ENCODE data around the gene TTN. TPM values are rescaled to one million over a fixed set of nuclear protein-coding genes. Genes with fewer than 3 reads are reported as not detected.

The TTN gene
- total RNA-seq, 1 experiment from 2014 or later = 0.05 TPM

- Histone ChIP-seq H3K4me3 (replicated peaks in 1 of 2; ENCODE audit: low read depth in 1 of 2, low read length in 2 of 2) (no peak overlapping the region), H3K27me3 (ENCODE audit: insufficient read depth, low read length) (no peaks in the 10 kb centered on the region), H4K20me1 (ENCODE audit: insufficient read depth) (no peaks in the 10 kb centered on the region), H2AFZ (ENCODE audit: low read depth, low read length, poor library complexity, severe bottlenecking) (no peak overlapping the region), H3K79me2 (ENCODE audit: insufficient read depth, low read length) (no peaks in the 10 kb centered on the region), H3K27ac (ENCODE audit: low read depth, low read length) (no peak overlapping the region), H3K36me3 (ENCODE audit: control insufficient read depth in 1 of 2, insufficient read depth in 2 of 2, low read length in 2 of 2) (no peaks in the 10 kb centered on the region), H3K4me1 (ENCODE audit: control insufficient read depth in 1 of 2, insufficient read depth in 2 of 2, low read length in 2 of 2) (no peaks in the 10 kb centered on the region), H3K9me2 (ENCODE audit: insufficient read depth) (no peaks in the 10 kb centered on the region), H3K4me2 (ENCODE audit: low read length) (no peak overlapping the region), H3K9me3 (ENCODE audit: control insufficient read depth in 1 of 2, insufficient read depth in 1 of 2, low read depth in 1 of 2, low read length in 2 of 2) (no peaks in the 10 kb centered on the region), H3K9ac (ENCODE audit: low read length) (no peak overlapping the region)
- BruUV-seq (replicated peaks) = no TSS peak
- ChIA-PET RAD21 (ENCODE audit: low non-redundant PET in 1 of 2, low total read pairs in 2 of 2, uncharacterized antibody in 2 of 2, unreplicated experiment in 2 of 2) (no interaction called here), CTCF (no interaction called here), POLR2A (no interaction called here)
- TF ChIP-seq CTCF (IDR thresholded peaks at IDR 0.05 in 2 of 3, conservative IDR thresholded peaks at IDR 0.05 in 1 of 3; ENCODE audit: borderline replicate concordance in 1 of 3, insufficient read depth in 1 of 3, low read depth in 2 of 3, low read length in 2 of 3) (no peak), REST (IDR thresholded peaks at IDR 0.05; ENCODE audit: low read depth) (no peak), EZH2phosphoT487 (IDR thresholded peaks at IDR 0.05; ENCODE audit: borderline replicate concordance) (no peak), ELF1 (IDR thresholded peaks at IDR 0.05; ENCODE audit: borderline replicate concordance, low read depth) (no peak), SIN3A (IDR thresholded peaks at IDR 0.05; ENCODE audit: low read depth) (no peak), CEBPB (IDR thresholded peaks at IDR 0.05; ENCODE audit: low read depth) (no peak), EZH2 (IDR thresholded peaks at IDR 0.05) (no peak), ZFX (IDR thresholded peaks at IDR 0.05) (no peak), SP1 (IDR thresholded peaks at IDR 0.05; ENCODE audit: low read depth) (no peak), JUND (IDR thresholded peaks at IDR 0.05) (no peak), MAX (IDR thresholded peaks at IDR 0.05) (no peak), ATF3 (IDR thresholded peaks at IDR 0.05) (no peak), SRF (IDR thresholded peaks at IDR 0.05; ENCODE audit: low read depth) (no peak), YY1 (IDR thresholded peaks at IDR 0.05; ENCODE audit: extremely low read depth, insufficient replicate concordance, low read depth, low read length) (no peak), POLR2AphosphoS5 (IDR thresholded peaks at IDR 0.05; ENCODE audit: low read depth, low read length) (no peak), RAD21 (IDR thresholded peaks at IDR 0.05; ENCODE audit: low read depth) (no peak), ZBTB33 (IDR thresholded peaks at IDR 0.05; ENCODE audit: extremely low read depth, insufficient replicate concordance, low read length) (no peak), CBX3 (IDR thresholded peaks at IDR 0.05; ENCODE audit: low read depth) (no peak)
- DNase-seq (ENCODE audit: low read depth, low spot score) (no peak), ATAC-seq (no peak)
- intact Hi-C loops (cut with micrococcal nuclease) = no loop called here
Measured at GRCh38 chr2:178827111-178827510, 19.9 kb upstream of the TTN start.

Measured in HCT116 (cell line).